Activated CD8-positive, alpha-beta memory T cell treated with anti-CD3 and anti-CD28 coated beads, Interleukin-2, amount 50 U/mL, for 4 hours (primary cell): Measurements from ENCODE around the gene RBMS3.
A peak's percentile ranks its signal among the peaks of the same experiment; 100 is the strongest.
"Not testable (repeated sequence)": the region's sequence is repeated elsewhere in the genome, so short reads cannot be mapped to it uniquely, and the experiment has no call there.

Experiments used
- DNase-seq: peaks from one replicate; pipeline ENCODE4 v3.0.0-alpha.2; 2020

Gene RBMS3

GRCh38 chr3:29991198-29991597, 710.3 kb downstream of the RBMS3 start:
- no peak for DNase-seq

- no peak for DNase-seq
Observed at GRCh38 chr3:30002797-30003196, 721.9 kb downstream of the RBMS3 start.

- no peak for DNase-seq
Observed at GRCh38 chr3:30003741-30004140, 722.9 kb downstream of the RBMS3 start.

GRCh38 chr3:30004481-30004880, 723.6 kb downstream of the RBMS3 start:
- no peak for DNase-seq

DNA sequence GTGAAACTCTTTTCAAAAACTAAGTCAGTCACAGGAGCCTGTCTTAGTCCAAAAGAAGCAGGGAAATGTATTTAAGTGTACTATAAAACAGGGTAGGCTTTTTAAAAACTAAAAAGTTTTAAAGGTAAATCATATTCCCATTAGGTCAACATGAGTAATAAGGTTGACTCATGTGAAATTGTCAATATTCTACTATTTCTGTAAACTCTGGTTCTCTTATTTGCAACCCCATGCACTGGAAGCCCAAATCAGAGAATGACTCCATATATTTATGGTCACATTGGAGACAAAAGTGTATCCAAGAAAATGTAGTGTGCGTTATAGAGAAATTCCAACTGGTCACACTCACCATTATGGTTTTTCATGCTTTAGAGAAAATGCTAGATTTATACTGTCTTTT, 725.2 kb downstream of the RBMS3 start:
- DNase-seq: no peak

DNA sequence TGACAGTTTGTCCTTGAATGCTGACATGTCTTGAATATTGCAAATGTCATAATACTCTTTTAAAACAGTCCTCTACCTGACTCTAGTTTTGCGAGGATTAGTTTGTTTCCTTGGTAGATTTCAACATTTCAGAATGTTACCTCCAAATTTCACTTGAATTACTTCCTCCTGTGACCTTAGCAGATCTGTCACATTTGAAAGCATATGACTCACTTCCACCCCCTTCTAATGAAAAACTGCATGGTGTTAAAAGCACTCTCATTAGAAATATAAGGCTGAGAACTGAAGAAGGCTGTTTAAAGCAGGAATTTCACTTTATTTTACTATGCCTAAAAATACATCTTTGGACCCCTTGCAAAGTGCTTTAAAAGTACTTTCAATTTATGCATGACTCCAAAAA, 726.8 kb downstream of the RBMS3 start:
- DNase-seq: no peak

DNA sequence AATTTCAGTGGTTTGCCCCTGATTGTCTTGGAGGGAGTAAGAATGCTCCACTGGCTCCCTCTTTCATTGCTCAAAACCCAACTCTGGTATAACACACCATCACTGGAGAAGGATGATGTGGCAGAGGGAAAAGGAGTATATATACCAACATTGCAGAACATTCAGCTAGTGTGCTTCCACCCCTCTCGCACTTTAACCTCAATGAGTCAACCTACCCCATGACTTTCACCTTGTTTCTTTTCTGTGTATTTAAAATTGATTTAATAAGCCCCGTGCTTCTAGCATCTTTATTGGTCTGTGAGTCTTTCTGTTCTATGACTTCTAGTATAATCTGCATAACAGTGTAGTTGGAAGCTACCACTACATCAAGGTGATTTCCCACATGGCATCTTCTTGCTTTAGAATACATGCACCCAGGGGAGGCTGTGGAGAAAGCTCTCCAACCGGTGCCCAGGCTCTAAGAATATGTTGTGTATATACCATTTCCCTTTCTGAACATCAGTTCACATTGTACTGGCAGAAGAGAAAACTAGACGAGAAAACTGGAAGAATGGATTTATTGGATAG, 730.4 kb downstream of the RBMS3 start:
- DNase-seq: no peak

GRCh38 chr3:30012941-30013543, 732.2 kb downstream of the RBMS3 start:
- peak; percentile 46 for DNase-seq

DNA sequence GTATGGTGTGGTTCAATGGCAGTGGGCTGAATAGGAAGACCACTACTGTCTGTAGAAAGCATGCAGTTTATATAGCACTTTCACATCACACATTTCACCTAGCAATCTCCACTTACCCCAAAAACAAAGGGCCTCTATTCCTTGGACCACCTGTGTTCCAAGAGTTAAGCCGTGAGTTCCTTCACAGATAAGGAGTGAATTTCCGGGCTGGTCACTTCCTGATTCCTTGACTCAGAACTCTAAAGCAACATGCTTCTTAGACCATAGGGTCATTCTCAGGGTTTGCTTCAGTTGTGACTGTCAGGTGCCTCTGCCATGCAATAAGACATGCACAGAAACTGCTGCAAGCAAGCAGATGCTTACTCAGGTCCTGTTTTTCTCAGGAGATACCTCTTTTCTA, 737.0 kb downstream of the RBMS3 start:
- no peak for DNase-seq

GRCh38 chr3:30020380-30020779, 739.5 kb downstream of the RBMS3 start:
- no peak for DNase-seq

GRCh38 chr3:30024466-30024865, 743.6 kb downstream of the RBMS3 start:
- DNase-seq: no peak

DNA sequence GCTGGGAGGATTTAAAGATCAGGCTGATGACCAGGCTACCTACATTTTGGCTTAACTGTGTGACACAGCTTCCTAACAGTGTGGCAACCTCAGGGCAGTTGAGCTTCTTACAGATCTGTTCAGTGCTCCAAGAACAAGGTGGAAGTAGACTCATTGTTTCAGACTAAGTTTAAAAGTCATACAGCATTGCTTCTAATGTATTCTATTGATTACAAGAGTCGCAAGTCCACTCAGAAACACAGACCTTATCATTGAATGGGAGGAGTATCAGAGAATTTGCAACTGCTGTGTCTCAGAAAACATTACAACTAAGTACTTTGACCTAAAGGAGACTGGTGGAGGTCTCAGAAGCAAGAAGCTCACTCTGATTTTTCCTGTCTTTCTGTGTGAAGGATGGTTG, 746.0 kb downstream of the RBMS3 start:
- DNase-seq: no peak

DNA sequence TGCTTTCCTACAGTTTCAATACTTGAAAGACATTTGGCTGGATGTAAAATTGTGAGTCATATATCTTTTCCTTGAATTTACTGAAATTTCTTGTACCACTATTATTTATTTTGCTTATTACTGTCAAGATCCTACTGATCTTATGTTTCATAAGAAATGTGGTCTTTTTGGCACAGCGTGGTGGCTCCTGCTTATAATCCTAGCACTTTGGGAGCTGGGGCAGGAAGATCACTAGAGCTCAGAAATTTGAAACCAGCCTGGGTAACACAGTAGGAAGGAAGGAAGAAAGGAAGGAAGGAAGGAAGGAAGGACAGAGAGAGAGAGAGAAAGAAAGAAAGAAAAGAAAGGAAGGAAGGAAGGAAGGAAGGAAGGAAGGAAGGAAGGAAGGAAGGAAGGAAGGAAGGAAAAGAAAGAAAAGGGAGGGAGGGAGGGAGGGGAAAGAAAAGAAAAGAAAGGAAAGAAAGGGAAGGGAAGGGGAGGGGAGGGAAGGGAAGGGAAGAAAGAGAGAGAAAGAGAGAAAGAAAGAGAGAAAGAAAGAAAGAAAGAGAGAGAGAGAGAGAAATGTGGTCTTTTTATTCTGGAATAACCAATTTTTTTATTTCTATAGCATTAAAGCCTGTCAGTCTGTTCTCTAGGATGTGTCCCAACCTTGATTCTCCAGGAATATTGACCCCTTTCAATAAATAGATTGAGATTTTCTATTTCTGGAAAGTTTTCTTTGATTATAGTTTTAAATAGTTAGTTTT, 753.5 kb downstream of the RBMS3 start:
- DNase-seq: no peak

GRCh38 chr3:30035935-30036567, 755.2 kb downstream of the RBMS3 start:
- no peak for DNase-seq

DNA sequence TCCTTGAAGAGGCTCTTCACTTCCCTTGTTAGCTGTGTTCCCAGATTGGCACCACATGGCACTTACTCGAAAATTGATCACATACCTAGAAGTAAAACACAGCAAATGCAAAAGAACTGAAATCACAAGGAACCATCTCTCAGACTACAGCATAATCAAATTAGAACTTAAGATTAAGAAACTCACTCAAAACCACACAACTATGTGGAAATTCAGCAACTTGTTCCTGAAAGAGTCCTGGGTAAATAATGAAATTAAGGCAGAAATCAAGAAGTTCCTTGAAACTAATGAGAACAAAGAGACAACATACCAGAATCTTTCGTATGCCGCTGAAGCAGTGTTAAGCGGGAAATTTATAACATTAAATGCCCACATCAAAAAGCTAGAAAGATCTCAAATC, 759.3 kb downstream of the RBMS3 start:
- DNase-seq: no peak

DNA sequence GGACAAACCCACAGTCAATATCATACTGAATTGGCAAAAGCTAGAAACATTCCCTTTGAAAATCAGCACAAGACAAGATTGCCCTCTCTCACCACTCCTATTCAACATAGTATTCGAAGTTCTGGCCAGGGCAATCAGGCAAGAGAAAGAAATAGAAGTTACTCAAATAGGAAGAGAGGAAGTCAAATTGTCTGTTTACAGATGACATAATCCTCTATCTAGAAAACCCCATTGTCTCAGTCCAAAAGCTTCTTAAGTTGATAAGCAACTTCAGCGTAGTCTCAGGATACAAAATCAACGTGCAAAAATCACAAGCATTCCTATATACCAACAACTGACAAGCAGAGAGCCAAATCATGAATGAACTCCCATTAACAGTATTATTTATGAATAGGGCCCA, 760.6 kb downstream of the RBMS3 start:
- not testable (repeated sequence) for DNase-seq

DNA sequence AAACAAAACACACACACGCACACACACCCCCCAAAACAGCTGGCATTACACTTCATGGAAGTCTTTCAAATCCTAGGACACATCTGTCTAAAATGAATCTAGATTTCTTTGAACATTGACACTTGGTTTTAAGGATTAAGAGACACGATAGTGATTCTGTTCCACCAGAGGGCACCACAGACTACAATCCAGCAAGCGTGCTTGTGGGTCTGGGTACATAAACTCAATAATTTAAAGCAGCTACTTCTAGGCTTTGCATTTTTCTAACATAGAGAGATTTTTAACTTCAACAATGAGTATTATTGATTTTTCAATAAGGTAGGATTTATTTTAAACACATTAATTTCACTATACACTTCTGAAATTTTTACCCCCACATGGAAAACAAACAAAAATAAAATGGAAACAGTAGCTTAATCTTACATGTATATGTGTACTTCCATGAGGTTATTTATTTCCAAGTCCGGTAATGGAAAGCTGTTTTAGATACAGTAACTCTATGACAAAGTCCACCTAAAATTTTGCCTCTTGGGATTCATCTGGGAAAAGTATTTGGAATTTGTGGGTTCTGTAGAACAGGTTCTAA, 761.5 kb downstream of the RBMS3 start:
- peak; percentile 58 for DNase-seq

- DNase-seq: no peak
Observed at GRCh38 chr3:30042916-30043555, 762.2 kb downstream of the RBMS3 start.

- no peak for DNase-seq
Observed at GRCh38 chr3:30044515-30044914, 763.6 kb downstream of the RBMS3 start.

DNA sequence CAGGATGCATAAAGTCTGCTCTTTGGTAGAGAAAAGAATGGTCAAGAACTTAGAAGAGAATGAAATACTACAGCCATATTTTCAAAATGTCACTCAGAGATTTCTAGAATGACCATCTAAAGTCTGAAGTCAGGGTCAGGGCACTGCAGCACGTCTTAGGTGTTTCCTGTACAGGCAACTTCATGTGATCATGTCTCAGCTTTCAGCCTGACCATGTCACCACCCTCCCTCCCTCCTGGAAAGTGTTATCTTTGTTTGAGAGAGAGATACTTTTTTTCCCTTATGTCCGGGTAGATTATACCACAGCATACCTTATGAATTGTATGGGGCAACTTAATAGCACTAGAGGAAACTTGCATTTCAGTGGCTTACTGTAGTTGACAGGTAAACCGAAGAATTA, 767.6 kb downstream of the RBMS3 start:
- DNase-seq: no peak

DNA sequence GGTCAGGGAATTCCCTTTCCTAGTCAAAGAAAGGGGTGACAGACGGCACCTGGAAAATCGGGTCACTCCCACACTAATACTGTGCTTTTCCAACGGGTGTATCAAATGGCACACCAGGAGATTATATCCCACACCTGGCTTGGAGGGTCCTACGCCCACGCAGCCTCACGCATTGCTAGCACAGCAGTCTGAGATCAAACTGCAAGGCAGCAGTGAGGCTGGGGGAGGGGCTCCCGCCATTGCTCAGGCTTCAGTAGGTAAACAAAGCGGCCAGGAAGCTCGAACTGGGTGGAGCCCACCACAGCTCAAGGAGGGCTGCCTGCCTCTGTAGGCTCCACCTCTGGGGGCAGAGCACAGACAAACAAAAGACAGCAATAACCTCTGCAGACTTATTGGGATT, 769.2 kb downstream of the RBMS3 start:
- DNase-seq: not testable (repeated sequence)

DNA sequence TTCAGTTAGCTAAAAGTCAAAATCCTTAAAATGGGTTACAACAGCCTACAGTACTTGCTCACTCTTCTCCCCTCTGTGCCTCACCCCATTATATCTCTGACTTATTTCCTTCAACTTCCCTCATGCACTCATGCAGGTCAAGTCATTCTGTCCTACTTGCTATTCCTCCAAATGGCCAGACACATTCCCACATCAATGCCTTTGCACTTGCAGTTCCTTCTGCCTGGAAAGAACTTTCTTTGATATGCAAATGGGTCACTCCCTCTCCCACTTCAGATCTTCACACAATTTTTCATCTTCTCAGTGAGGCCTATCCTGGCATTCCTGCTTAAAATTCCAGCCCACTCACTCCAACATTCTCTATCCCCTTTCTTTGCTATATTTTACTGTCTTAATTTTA, 778.4 kb downstream of the RBMS3 start:
- no peak for DNase-seq
